Mucosa of descending colon (tissue), 3 donors: ENCODE results near the gene SLC24A4. TPM values are rescaled to one million over a fixed set of nuclear protein-coding genes. Genes with fewer than 3 reads are reported as not detected.

Experiments used
- ATAC-seq: fragments of 200-7000 bp; cut with Tn5 transposase; one replicate; pipeline ENCODE4 v1.9.1; 2020; ENCODE audit warnings: mild to moderate bottlenecking, moderate library complexity
- DNase-seq, 3 donors: peaks; one replicate each; pipeline ENCODE4 v3.0.0-alpha.2; 2020
- H3K36me3 ChIP-seq: fragments of 200-600 bp; one replicate; pipeline ENCODE4 v1.8.0; 2021; ENCODE audit warnings: low read depth, mild to moderate bottlenecking
- H3K4me1 ChIP-seq: fragments of 200-600 bp; one replicate; pipeline ENCODE4 v1.8.0; 2021; ENCODE audit warnings: low read depth, mild to moderate bottlenecking
- H3K4me3 ChIP-seq: fragments of 200-600 bp; one replicate; pipeline ENCODE4 v1.8.0; 2021; ENCODE audit warnings: mild to moderate bottlenecking
- H3K9me3 ChIP-seq: fragments of 200-600 bp; one replicate; pipeline ENCODE4 v1.8.0; 2021; ENCODE audit warnings: mild to moderate bottlenecking
- intact Hi-C, 2 donors: fragments of 100-400 bp; cut with DNase I in 1 of 2; cut with micrococcal nuclease in 1 of 2; formaldehyde crosslinking; loops; one replicate each; pipeline versions ENCODE4 v1.11.0 to v1.11.1; 2022; cut with DNase I, micrococcal nuclease
- total RNA-seq, 3 donors: library from RNA; stranded (reverse); fragmentation: NEBNext Ultra II Directional in 2 of 3; extraction: Animal tissue kit (Norgen Biotek cat#: 25700) in 2 of 3; gene quantifications; one replicate each; pipeline versions ENCODE4 v1.2.1 to v1.2.4, GENCODE V29; 2021 to 2023
- TF ChIP-seq, protein P1 (sequence below): fragments of 200-600 bp; IDR thresholded peaks from one replicate; pipeline ENCODE4 v1.8.0; 2022; ENCODE audit warnings: antibody characterized with exemption, mild to moderate bottlenecking
- donor health status: DM: no; HTN: no; CAD: no; lungs with moderate emphysema.
- donor health status: DM: no; HTN: no; CAD: no.
- donor health status: DM: no; HTN: yes; CAD: no.

Gene SLC24A4
- total RNA-seq, 3 donors from 2014 or later, result 0.14 to 0.63 (median 0.27) TPM

DNA sequence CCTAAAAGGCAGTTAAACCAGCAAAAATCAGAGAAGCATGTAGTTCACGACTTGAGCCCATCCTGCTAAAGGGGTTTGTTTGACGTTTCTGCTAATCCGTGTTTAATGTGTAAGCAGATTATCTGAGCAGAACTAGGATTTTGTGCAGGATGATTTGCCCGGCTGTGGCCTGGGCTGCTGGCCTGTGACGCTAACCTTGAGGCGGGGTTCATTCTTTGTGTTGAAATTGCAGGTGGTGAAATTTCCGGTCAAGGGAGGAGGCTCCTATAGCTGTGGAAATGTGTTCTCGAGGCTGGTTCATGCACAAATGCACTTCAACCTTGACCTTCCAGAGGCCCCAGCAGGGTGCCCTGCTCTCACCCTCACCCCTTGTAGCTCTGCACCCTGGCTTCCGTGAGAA is 63.7 kb downstream of the SLC24A4 start:
- DNase-seq (peak in 1 of 3 donors; percentile 8), ATAC-seq (peak; percentile 46)
- no peaks in the 10 kb centered on the region for H3K9me3 ChIP-seq
- intact Hi-C loops, result no loop called here
- TF ChIP-seq, protein P1, sequence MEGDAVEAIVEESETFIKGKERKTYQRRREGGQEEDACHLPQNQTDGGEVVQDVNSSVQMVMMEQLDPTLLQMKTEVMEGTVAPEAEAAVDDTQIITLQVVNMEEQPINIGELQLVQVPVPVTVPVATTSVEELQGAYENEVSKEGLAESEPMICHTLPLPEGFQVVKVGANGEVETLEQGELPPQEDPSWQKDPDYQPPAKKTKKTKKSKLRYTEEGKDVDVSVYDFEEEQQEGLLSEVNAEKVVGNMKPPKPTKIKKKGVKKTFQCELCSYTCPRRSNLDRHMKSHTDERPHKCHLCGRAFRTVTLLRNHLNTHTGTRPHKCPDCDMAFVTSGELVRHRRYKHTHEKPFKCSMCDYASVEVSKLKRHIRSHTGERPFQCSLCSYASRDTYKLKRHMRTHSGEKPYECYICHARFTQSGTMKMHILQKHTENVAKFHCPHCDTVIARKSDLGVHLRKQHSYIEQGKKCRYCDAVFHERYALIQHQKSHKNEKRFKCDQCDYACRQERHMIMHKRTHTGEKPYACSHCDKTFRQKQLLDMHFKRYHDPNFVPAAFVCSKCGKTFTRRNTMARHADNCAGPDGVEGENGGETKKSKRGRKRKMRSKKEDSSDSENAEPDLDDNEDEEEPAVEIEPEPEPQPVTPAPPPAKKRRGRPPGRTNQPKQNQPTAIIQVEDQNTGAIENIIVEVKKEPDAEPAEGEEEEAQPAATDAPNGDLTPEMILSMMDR, result no peak
- no peaks in the 10 kb centered on the region for H3K4me1 ChIP-seq
- no peaks in the 10 kb centered on the region for H3K36me3 ChIP-seq
- no peak overlapping the region for H3K4me3 ChIP-seq

DNA sequence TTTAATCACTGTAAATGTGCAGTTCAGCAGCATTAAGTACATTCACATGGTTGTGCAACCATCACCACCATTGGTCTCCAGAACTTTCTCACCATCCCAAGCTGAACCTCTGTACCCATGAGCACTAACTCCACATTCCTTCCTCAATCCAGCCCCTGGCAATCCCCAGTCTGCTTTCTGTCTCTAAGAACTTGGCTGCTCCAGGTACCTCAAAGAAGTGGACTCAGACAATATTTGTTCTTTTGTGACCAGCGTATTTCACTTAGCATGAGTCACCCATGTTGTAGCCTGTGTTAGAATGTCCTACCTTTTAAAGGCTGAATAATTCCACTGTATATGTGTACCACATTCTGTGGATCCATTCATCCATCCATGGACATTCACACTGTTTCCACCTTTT is 64.6 kb downstream of the SLC24A4 start:
- Histone ChIP-seq H3K9me3 (no peaks in the 10 kb centered on the region), H3K4me3 (no peak overlapping the region), H3K4me1 (no peaks in the 10 kb centered on the region), H3K36me3 (no peaks in the 10 kb centered on the region)
- TF ChIP-seq, protein P1, result no peak
- ATAC-seq, result no peak
- intact Hi-C loops, result no loop called here
- no peak for DNase-seq

DNA sequence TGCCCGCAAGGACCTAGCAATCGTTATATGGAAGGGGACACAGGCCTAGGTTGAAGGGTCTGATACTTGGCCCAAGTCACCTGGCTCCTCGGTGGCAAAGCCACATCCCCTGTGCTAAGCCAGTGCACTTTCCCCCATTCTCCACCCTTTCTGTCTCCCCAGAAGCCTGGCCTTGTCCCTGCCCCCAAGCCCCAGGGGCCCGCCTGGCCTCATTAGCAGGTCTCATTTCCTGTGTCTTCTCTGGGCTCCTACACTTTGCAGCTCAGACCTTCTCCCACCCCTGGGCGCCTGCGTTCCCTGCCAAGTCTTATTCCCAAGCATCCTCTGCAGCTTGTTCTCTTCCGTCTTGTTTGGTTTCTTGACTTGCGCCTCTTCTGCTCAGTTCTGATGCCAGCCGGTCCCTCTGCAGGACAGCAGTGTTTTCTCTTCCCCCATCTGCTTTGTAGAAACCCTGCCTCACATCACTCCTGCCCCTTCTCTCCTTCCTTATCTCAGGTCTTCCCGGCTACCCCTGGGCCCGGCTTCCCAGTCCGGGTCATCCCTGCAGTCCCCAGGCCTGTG is 66.7 kb downstream of the SLC24A4 start:
- no peaks in the 10 kb centered on the region for H3K9me3 ChIP-seq
- no peaks in the 10 kb centered on the region for H3K36me3 ChIP-seq
- TF ChIP-seq, protein P1, result no peak
- no peak overlapping the region for H3K4me3 ChIP-seq
- H3K4me1 ChIP-seq, result no peaks in the 10 kb centered on the region
- intact Hi-C loops, result no loop called here
- DNase-seq (no peak), ATAC-seq (no peak)

DNA sequence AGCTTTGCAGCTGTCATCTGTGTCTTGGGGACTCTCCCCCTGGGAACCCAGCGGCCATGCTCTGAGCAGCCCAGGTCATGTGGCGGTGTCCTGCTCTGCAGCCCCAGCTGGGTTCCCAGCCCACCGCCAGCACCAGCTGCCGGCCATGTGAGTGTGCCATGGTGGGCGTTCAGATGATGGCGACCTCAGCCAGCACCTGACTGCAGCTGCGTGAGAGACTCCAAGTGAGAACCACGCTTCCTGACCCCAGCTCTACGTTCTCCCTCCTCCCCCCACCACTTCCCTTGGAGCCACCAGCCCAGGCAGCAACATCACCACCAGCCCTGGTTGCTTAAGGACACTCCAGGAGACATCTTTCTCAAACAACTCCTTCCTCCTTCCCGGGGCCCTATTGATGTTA is 68.8 kb downstream of the SLC24A4 start:
- intact Hi-C loops, result no loop called here
- TF ChIP-seq, protein P1, result no peak
- Histone ChIP-seq H3K4me1 (no peaks in the 10 kb centered on the region), H3K9me3 (no peaks in the 10 kb centered on the region), H3K4me3 (no peak overlapping the region), H3K36me3 (no peaks in the 10 kb centered on the region)
- DNase-seq, result no peak
- ATAC-seq, result no peak

DNA sequence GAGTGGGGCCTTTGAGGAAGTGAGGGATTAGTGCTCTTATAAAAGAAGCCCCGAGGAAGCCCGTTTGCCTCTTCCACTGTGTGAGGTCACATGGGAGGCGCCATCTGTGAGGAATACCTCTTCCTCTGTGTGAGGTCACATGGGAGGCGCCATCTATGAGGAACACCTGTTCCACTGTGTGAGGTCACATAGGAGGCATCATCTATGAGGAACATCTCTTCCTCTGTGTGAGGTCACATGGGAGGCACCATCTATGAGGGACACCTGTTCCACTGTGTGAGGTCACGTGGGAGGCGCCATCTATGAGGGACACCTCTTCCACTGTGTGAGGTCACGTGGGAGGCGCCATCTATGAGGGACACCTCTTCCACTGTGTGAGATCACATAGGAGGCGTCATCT is 69.7 kb downstream of the SLC24A4 start:
- Histone ChIP-seq H3K4me1 (no peaks in the 10 kb centered on the region), H3K9me3 (no peaks in the 10 kb centered on the region), H3K36me3 (no peaks in the 10 kb centered on the region), H3K4me3 (no peak overlapping the region)
- intact Hi-C loops, result no loop called here
- TF ChIP-seq, protein P1, result no peak
- DNase-seq (no peak), ATAC-seq (no peak)
